Ascending aorta (tissue), 2 donors: ENCODE results near the gene CNTNAP2. TPM values are rescaled to one million over a fixed set of nuclear protein-coding genes. Genes with fewer than 3 reads are reported as not detected.

ENCODE experiments used
- DNase-seq, 2 donors: peaks; one replicate each; pipeline ENCODE4 v3.0.0-alpha.2; 2019; ENCODE audit warnings: low spot score in 2 of 2
- H3K27ac ChIP-seq, 2 donors: fragments of 200-600 bp; sonication (generic); one replicate each; pipeline ENCODE4 v1.5.1; 2016 to 2017; ENCODE audit warnings: mild to moderate bottlenecking in 1 of 2
- H3K27me3 ChIP-seq: fragments of 200-600 bp; sonication (generic); one replicate; pipeline ENCODE4 v1.5.1; 2017
- H3K36me3 ChIP-seq, 2 donors: fragments of 200-600 bp; sonication (generic); one replicate each; pipeline ENCODE4 v1.5.1; 2016
- H3K4me1 ChIP-seq, 2 donors: fragments of 200-600 bp; sonication (generic); one replicate each; pipeline ENCODE4 v1.5.1; 2016 to 2017; ENCODE audit warnings: mild to moderate bottlenecking in 1 of 2
- H3K4me3 ChIP-seq, 2 donors: fragments of 200-600 bp; sonication (generic); one replicate each; pipeline ENCODE4 v1.5.1; 2016 to 2017; ENCODE audit warnings: mild to moderate bottlenecking in 1 of 2
- H3K9me3 ChIP-seq, 2 donors: fragments of 200-600 bp; sonication (generic); one replicate each; pipeline ENCODE4 v1.5.1; 2016
- CTCF ChIP-seq, 3 experiments: fragments of 200-600 bp in 2 of 3; fragments of 450-650 bp in 1 of 3; sonication (generic) in 2 of 3; IDR thresholded peaks; one replicate each; pipeline ENCODE4 v1.5.1; 2016 to 2019; ENCODE audit warnings: antibody characterized with exemption in 3 of 3, mild to moderate bottlenecking in 1 of 3, moderate library complexity in 1 of 3
- intact Hi-C: fragments of 100-400 bp; cut with DNase I; formaldehyde crosslinking; loops from one replicate; pipeline ENCODE4 v1.15.1; 2023
- total RNA-seq: library from RNA; depleted of rRNA; stranded (reverse); fragments of >200 nt; gene quantifications from one replicate; pipeline ENCODE4 v1.1.0, GENCODE V29; 2016

CNTNAP2 gene
- total RNA-seq, 1 donor from 2014 or later: not detected

DNA sequence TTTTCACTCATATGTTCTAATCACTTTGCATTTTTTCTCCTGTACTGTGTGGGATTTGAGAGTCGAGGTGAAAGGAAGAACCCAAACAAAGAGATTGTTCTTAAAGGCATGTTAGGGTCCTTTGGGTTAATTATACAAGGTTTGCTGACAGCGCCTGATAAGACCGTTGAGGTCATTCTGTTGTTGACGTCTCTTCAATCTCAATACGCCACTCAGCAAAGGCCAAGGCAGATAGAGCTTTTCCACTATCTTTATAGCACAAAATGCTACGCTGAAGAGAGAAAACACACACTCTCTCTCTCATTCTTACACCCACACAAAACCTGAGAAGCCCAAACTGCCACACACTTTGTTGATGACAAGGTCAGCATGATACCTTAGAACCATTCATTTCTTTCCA, 228.7 kb downstream of the CNTNAP2 start:
- Histone ChIP-seq H3K27me3 (no peaks in the 10 kb centered on the region), H3K9me3 (no peaks in the 10 kb centered on the region), H3K36me3 (no peaks in the 10 kb centered on the region), H3K27ac (no peak overlapping the region), H3K4me1 (no peaks in the 10 kb centered on the region), H3K4me3 (no peak overlapping the region)
- intact Hi-C loops: no loop called here
- no peak for TF ChIP-seq CTCF (IDR thresholded peaks at IDR 0.05)
- DNase-seq: no peak

DNA sequence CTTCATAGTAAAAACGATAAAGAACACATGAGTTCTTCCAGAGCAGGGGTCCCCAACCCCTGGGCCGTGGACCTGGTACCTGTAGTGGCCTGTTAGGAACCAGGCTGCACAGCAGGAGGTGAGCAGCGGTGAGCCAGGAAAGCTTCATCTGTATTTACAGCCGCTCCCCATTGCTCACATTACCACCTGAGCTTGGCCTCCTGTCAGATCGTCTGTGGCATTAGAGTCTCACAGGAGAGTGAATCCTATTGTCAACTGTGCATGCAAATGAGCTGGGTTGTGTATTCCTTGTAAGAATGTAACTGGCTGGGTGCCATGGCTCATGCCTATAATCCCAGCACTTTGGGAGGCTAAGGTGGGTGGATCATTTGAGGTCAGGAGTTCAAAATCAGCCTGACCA, 229.5 kb downstream of the CNTNAP2 start:
- TF ChIP-seq CTCF (IDR thresholded peaks at IDR 0.05): no peak

DNA sequence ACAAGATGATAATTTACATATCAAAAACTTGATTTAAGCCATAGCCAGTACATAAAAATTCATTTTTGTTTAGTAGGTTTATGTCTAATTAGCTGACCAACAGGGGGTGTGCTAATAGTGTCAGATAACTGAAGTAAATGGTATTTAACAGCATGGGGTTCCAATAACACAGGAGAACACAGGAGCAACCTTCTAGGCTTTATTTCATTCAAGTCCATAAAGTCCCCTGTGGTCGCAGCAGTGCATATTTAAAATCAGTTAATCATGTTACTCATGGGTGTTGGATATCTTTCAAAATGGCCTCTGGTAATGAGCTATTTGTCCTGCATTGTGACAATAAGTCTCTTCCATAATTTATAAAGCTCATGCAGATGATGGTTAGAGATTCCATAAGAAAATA, 238.6 kb downstream of the CNTNAP2 start:
- Histone ChIP-seq H3K27me3 (no peaks in the 10 kb centered on the region), H3K27ac (no peak overlapping the region), H3K36me3 (no peaks in the 10 kb centered on the region), H3K4me3 (no peak overlapping the region), H3K4me1 (no peaks in the 10 kb centered on the region), H3K9me3 (no peaks in the 10 kb centered on the region)
- TF ChIP-seq CTCF (IDR thresholded peaks at IDR 0.05): no peak
- intact Hi-C loops: no loop called here
- no peak for DNase-seq

More for the DNA sequence above, 229.5 kb downstream of the CNTNAP2 start:
- Histone ChIP-seq H3K36me3 (no peaks in the 10 kb centered on the region), H3K27ac (no peak overlapping the region), H3K4me3 (no peak overlapping the region), H3K27me3 (no peaks in the 10 kb centered on the region), H3K9me3 (no peaks in the 10 kb centered on the region), H3K4me1 (no peaks in the 10 kb centered on the region)
- intact Hi-C loops: no loop called here
- no peak for DNase-seq

GRCh38 chr7:146359176-146359575, 242.6 kb downstream of the CNTNAP2 start:
- Histone ChIP-seq H3K9me3 (no peaks in the 10 kb centered on the region), H3K4me3 (no peak overlapping the region), H3K4me1 (no peaks in the 10 kb centered on the region), H3K27me3 (no peaks in the 10 kb centered on the region), H3K27ac (no peak overlapping the region), H3K36me3 (no peaks in the 10 kb centered on the region)
- intact Hi-C loops: no loop called here
- no peak for TF ChIP-seq CTCF (IDR thresholded peaks at IDR 0.05)
- DNase-seq: no peak

- no peak for TF ChIP-seq CTCF (IDR thresholded peaks at IDR 0.05)
These were observed 250.3 kb downstream of the CNTNAP2 start for GRCh38 chr7:146366938-146367337.

GRCh38 chr7:146370171-146370570, 253.6 kb downstream of the CNTNAP2 start:
- no peak for TF ChIP-seq CTCF (IDR thresholded peaks at IDR 0.05)

More at GRCh38 chr7:146366938-146367337, 250.3 kb downstream of the CNTNAP2 start:
- Histone ChIP-seq H3K27me3 (no peaks in the 10 kb centered on the region), H3K4me3 (no peak overlapping the region), H3K9me3 (no peaks in the 10 kb centered on the region), H3K27ac (no peak overlapping the region), H3K4me1 (no peaks in the 10 kb centered on the region), H3K36me3 (no peaks in the 10 kb centered on the region)
- DNase-seq: no peak
- intact Hi-C loops: no loop called here

More at GRCh38 chr7:146370171-146370570, 253.6 kb downstream of the CNTNAP2 start:
- intact Hi-C loops: no loop called here
- DNase-seq: no peak
- Histone ChIP-seq H3K4me1 (no peaks in the 10 kb centered on the region), H3K36me3 (no peaks in the 10 kb centered on the region), H3K27ac (no peak overlapping the region), H3K4me3 (no peak overlapping the region), H3K27me3 (no peaks in the 10 kb centered on the region), H3K9me3 (no peaks in the 10 kb centered on the region)
